Upper lobe of left lung (tissue), 6 donors: ENCODE data around the gene FOXP1. TPM values are rescaled to one million over a fixed set of nuclear protein-coding genes. Genes with fewer than 3 reads are reported as not detected.
A peak's percentile ranks its signal among the peaks of the same experiment; 100 is the strongest.

Experiments
- ATAC-seq, 2 donors: fragments of 200-7000 bp; cut with Tn5 transposase; one replicate each; pipeline ENCODE4 v1.9.1; 2022; ENCODE audit warnings: mild to moderate bottlenecking in 2 of 2, moderate library complexity in 2 of 2; ENCODE audit not compliant: low FRiP score in 2 of 2
- DNase-seq, 2 donors: peaks; one replicate each; pipeline ENCODE4 v3.0.0-alpha.2; 2019 to 2020
- H3K27ac ChIP-seq, 4 donors: fragments of 200-600 bp; sonication (generic); one replicate each; pipeline ENCODE4 v1.5.1; 2016 to 2019
- H3K27me3 ChIP-seq, 4 donors: fragments of 200-600 bp; sonication (generic); one replicate each; pipeline ENCODE4 v1.5.1; 2017 to 2019
- H3K36me3 ChIP-seq, 4 donors: fragments of 200-600 bp; sonication (generic); one replicate each; pipeline ENCODE4 v1.5.1; 2016 to 2019
- H3K4me1 ChIP-seq, 4 donors: fragments of 200-600 bp; sonication (generic); one replicate each; pipeline ENCODE4 v1.5.1; 2018 to 2019
- H3K4me3 ChIP-seq, 4 donors: fragments of 200-600 bp; sonication (generic); one replicate each; pipeline ENCODE4 v1.5.1; 2017 to 2019; ENCODE audit warnings: mild to moderate bottlenecking in 2 of 4, moderate library complexity in 1 of 4
- H3K9me3 ChIP-seq, 4 donors: fragments of 200-600 bp; sonication (generic); one replicate each; pipeline ENCODE4 v1.5.1; 2018 to 2019
- CTCF ChIP-seq, 6 experiments: fragments of 450-650 bp in 4 of 6; fragments of 200-600 bp in 2 of 6; sonication (generic) in 2 of 6; IDR thresholded peaks; one replicate each; pipeline ENCODE4 v1.5.1; 2016 to 2019; ENCODE audit warnings: antibody characterized with exemption in 6 of 6
- EP300 ChIP-seq, 4 donors: sonication (generic); formaldehyde crosslinking; IDR thresholded peaks; one replicate each; pipeline ENCODE4 v1.5.1; 2017; ENCODE audit warnings: antibody characterized with exemption in 4 of 4, control low read depth in 2 of 4
- POLR2A ChIP-seq, 4 donors: fragments of 450-650 bp; IDR thresholded peaks; one replicate each; pipeline ENCODE4 v1.5.1; 2016 to 2017; ENCODE audit warnings: antibody characterized with exemption in 4 of 4, mild to moderate bottlenecking in 2 of 4
- POLR2AphosphoS5 ChIP-seq, 2 donors: sonication (generic); formaldehyde crosslinking; IDR thresholded peaks; one replicate each; pipeline ENCODE4 v1.5.1; 2017; ENCODE audit warnings: antibody characterized with exemption in 2 of 2
- WGBS, 2 donors: methylation state at CpG; one replicate each; pipeline ENCODE4 v1.1.5; 2017 to 2018; 5-methylcytosine and 5-hydroxymethylcytosine counted together
- total RNA-seq, 6 donors: library from RNA; depleted of rRNA in 4 of 6; stranded (reverse); fragments of >200 nt in 4 of 6; gene quantifications; one replicate each; pipeline versions ENCODE4 v1.1.0 to v1.2.1, GENCODE V29; 2016 to 2021
- donor health status: DM: no; HTN: no; CAD: no; lungs with moderate emphysema.
- donor health status: DM: no; HTN: yes; CAD: no; lungs with severe emphysema.

Gene FOXP1
- total RNA-seq, 6 donors from 2014 or later: 103 to 248 (median 134) TPM

DNA sequence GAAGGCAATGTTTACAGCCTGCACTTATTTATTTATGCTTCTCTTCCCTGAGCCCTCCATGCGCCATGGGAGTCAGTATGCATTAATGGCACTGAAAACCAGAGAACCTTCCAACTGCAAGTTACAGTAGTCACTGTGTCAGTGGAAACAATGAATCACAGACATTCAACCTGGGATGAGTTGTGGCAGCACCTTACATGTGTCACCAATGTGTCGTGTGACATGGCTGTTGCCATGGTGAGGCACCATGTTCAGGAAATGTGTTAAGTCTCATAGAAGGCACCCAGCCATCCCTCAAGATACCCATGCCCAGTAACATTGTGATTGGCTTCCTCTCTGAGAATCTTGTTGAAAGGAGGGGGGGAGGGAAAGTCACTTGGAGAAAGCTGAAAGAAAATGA lies 105.0 kb downstream of the FOXP1 start:
- 74 to 82% methylated on average over 2 of the region's 2 CpGs for WGBS, 2 donors
- ATAC-seq: no peak

GRCh38 chr3:71476950-71477349 lies 106.6 kb downstream of the FOXP1 start:
- Histone ChIP-seq H3K27me3 (no peaks in the 10 kb centered on the region), H3K4me1 (no peaks in the 10 kb centered on the region), H3K9me3 (peaks cover 0 to 7% (median 0%) of the 10 kb centered on the region in 4 donors), H3K36me3 (no peaks in the 10 kb centered on the region), H3K4me3 (no peak overlapping the region), H3K27ac (no peak overlapping the region)
- DNase-seq (no peak), ATAC-seq (no peak)
- 91 to 92% methylated on average over 2 of the region's 2 CpGs for WGBS, 2 donors
- TF ChIP-seq POLR2AphosphoS5 (IDR thresholded peaks at IDR 0.05) (no peak), CTCF (IDR thresholded peaks at IDR 0.05) (no peak), POLR2A (IDR thresholded peaks at IDR 0.05) (no peak), EP300 (IDR thresholded peaks at IDR 0.05) (no peak)

More for the DNA sequence above, 105.0 kb downstream of the FOXP1 start:
- Histone ChIP-seq H3K27me3 (no peaks in the 10 kb centered on the region), H3K27ac (no peak overlapping the region), H3K9me3 (peaks cover 0 to 2% (median 0%) of the 10 kb centered on the region in 4 donors), H3K36me3 (no peaks in the 10 kb centered on the region), H3K4me1 (no peaks in the 10 kb centered on the region), H3K4me3 (no peak overlapping the region)
- DNase-seq: no peak
- TF ChIP-seq CTCF (IDR thresholded peaks at IDR 0.05): no peak
- no peak for TF ChIP-seq EP300 (IDR thresholded peaks at IDR 0.05)
- TF ChIP-seq POLR2AphosphoS5 (IDR thresholded peaks at IDR 0.05): no peak
- TF ChIP-seq POLR2A (IDR thresholded peaks at IDR 0.05): no peak

DNA sequence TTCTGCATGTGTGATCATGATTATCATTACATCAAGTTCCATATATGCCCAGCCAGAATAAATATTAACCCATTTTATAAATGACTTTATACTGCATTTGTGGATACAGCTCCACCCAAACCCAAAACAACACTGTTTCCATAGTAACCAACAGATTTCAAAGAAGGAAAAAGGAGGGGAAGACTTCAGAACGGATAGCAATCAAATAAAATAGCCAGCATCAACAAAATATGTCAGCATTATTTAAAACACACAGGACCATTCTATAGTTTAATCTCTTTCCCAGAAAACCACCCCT lies 114.4 kb downstream of the FOXP1 start:
- H3K9me3 ChIP-seq: peaks cover 0 to 7% (median 0%) of the 10 kb centered on the region in 4 donors
- H3K4me1 ChIP-seq: peaks cover 0 to 24% (median 7%) of the 10 kb centered on the region in 4 donors
- H3K27ac ChIP-seq: no peak overlapping the region
- no peak for TF ChIP-seq CTCF (IDR thresholded peaks at IDR 0.05)
- no peak for TF ChIP-seq EP300 (IDR thresholded peaks at IDR 0.05)
- no peak for TF ChIP-seq POLR2AphosphoS5 (IDR thresholded peaks at IDR 0.05)
- TF ChIP-seq POLR2A (IDR thresholded peaks at IDR 0.05): no peak
- no peaks in the 10 kb centered on the region for H3K36me3 ChIP-seq
- ATAC-seq (peak in 1 of 2 donors; percentile 40), DNase-seq (no peak)
- no peak overlapping the region for H3K4me3 ChIP-seq
- 32% methylated on average over 1 of the region's 1 CpG for WGBS, 2 donors
- H3K27me3 ChIP-seq: no peaks in the 10 kb centered on the region

- Histone ChIP-seq H3K4me3 (no peak overlapping the region), H3K9me3 (peaks cover 0 to 5% (median 0%) of the 10 kb centered on the region in 4 donors), H3K4me1 (peaks cover 0 to 24% (median 7%) of the 10 kb centered on the region in 4 donors), H3K27ac (no peak overlapping the region), H3K36me3 (no peaks in the 10 kb centered on the region), H3K27me3 (no peaks in the 10 kb centered on the region)
- TF ChIP-seq POLR2AphosphoS5 (IDR thresholded peaks at IDR 0.05) (no peak), CTCF (IDR thresholded peaks at IDR 0.05) (no peak), EP300 (IDR thresholded peaks at IDR 0.05) (no peak), POLR2A (IDR thresholded peaks at IDR 0.05) (no peak)
- no peak for DNase-seq
- WGBS, 2 donors: 82 to 83% methylated on average over 12 of the region's 12 CpGs
- peak in 1 of 2 donors; percentile 25 for ATAC-seq
Measured at GRCh38 chr3:71468311-71469137, 115.0 kb downstream of the FOXP1 start.

DNA sequence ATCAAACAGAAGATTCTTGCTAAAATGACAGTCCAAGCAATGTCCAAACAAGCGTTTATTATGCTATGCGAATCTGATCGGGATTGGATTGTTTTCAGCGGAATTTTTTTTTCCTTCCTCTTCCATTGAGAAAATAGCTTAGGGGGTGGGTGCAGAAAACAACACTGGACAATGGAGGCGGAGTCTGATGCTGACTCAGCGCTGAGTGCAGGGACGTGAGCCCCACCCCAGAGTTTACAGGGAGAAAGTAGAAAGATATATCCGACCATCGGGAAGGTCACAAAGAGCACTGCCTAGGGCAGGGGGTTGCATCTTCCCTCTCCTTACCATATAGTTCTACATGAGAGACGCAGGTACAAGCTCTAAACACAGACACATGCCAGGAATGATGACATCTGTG lies 117.0 kb downstream of the FOXP1 start:
- H3K4me1 ChIP-seq: peaks cover 0 to 24% (median 7%) of the 10 kb centered on the region in 4 donors
- no peak overlapping the region for H3K4me3 ChIP-seq
- no peaks in the 10 kb centered on the region for H3K9me3 ChIP-seq
- WGBS, 2 donors: 57 to 60% methylated on average over 10 of the region's 10 CpGs
- DNase-seq (no peak), ATAC-seq (peak; percentile 45 to 51)
- no peaks in the 10 kb centered on the region for H3K36me3 ChIP-seq
- no peaks in the 10 kb centered on the region for H3K27me3 ChIP-seq
- TF ChIP-seq EP300 (IDR thresholded peaks at IDR 0.05) (no peak), CTCF (IDR thresholded peaks at IDR 0.05) (no peak), POLR2AphosphoS5 (IDR thresholded peaks at IDR 0.05) (no peak), POLR2A (IDR thresholded peaks at IDR 0.05) (no peak)
- H3K27ac ChIP-seq: no peak overlapping the region
